Measurements from ENCODE around the gene HTT.

- TF ChIP-seq TEAD1 (CRISPR knock-in tag; IDR thresholded peaks at IDR 0.05) (no peak), CTCF (IDR thresholded peaks at IDR 0.05) (no peak)
Measured at GRCh38 chr4:3091464-3091863, 17.0 kb downstream of the HTT start.

Data from WTC11 (cell line).